IPS-NIHi7 (cell line): ENCODE measurements around the gene RPS13.
A peak's percentile ranks its signal among the peaks of the same experiment; 100 is the strongest.
"Not testable (repeated sequence)": the region's sequence is repeated elsewhere in the genome, so short reads cannot be mapped to it uniquely, and the experiment has no call there.

Source experiments
- DNase-seq: peaks from one replicate; pipeline ENCODE4 v3.0.0; 2012; ENCODE audit warnings: mixed read lengths; ENCODE audit errors: extremely low spot score

RPS13 gene

GRCh38 chr11:17077520-17078401 lies at the start of gene RPS13:
TSS of gene RPS13 (minus strand) at chr11:17077667. CDS start at chr11:17077641, 26 bp downstream.
- peak; percentile 98 for DNase-seq

GRCh38 chr11:17121981-17122380 lies 44.5 kb upstream of the RPS13 start:
- DNase-seq = no peak

GRCh38 chr11:17117262-17117661 lies 39.8 kb upstream of the RPS13 start:
- DNase-seq = no peak

GRCh38 chr11:17116117-17116516 lies 38.6 kb upstream of the RPS13 start:
- no peak for DNase-seq

GRCh38 chr11:17107745-17108144 lies 30.3 kb upstream of the RPS13 start:
- DNase-seq = not testable (repeated sequence)

- DNase-seq = not testable (repeated sequence)
These were observed 28.1 kb upstream of the RPS13 start for GRCh38 chr11:17105404-17106040.

GRCh38 chr11:17102462-17102861 lies 25.0 kb upstream of the RPS13 start:
- DNase-seq = no peak

GRCh38 chr11:17098658-17099057 lies 21.2 kb upstream of the RPS13 start:
- DNase-seq = no peak

GRCh38 chr11:17098038-17098437 lies 20.6 kb upstream of the RPS13 start:
- DNase-seq = no peak

GRCh38 chr11:17085976-17086375 lies 8.5 kb upstream of the RPS13 start:
- not testable (repeated sequence) for DNase-seq

GRCh38 chr11:17077240-17077519 lies 287 bp downstream of the RPS13 start:
- DNase-seq = no peak

GRCh38 chr11:17076517-17077239 lies 789 bp downstream of the RPS13 start:
- DNase-seq = no peak

- DNase-seq = no peak
These were observed 2.0 kb downstream of the RPS13 start for GRCh38 chr11:17075506-17075905.

- DNase-seq = no peak
These were observed 4.0 kb downstream of the RPS13 start for GRCh38 chr11:17073370-17074027.

- no peak for DNase-seq
These were observed 10.1 kb downstream of the RPS13 start for GRCh38 chr11:17067417-17067816.

GRCh38 chr11:17066691-17067090 lies 10.8 kb downstream of the RPS13 start:
- DNase-seq = no peak

- peak; percentile 84 for DNase-seq
These were observed 14.1 kb downstream of the RPS13 start for GRCh38 chr11:17063171-17064002.

GRCh38 chr11:17051146-17051545 lies 26.3 kb downstream of the RPS13 start:
- not testable (repeated sequence) for DNase-seq

GRCh38 chr11:17048491-17048890 lies 29.0 kb downstream of the RPS13 start:
- not testable (repeated sequence) for DNase-seq

- no peak for DNase-seq
These were observed 30.8 kb downstream of the RPS13 start for GRCh38 chr11:17046690-17047089.
